Measurements from ENCODE around the gene MRPL27. TPM values are rescaled to one million over a fixed set of nuclear protein-coding genes. Genes with fewer than 3 reads are reported as not detected.
A peak's percentile ranks its signal among the peaks of the same experiment; 100 is the strongest.

Gene MRPL27
- total and polyA plus RNA-seq, 2 of the 4 experiments (the other 2 are of a cell fraction), result 176 to 202 TPM

DNA sequence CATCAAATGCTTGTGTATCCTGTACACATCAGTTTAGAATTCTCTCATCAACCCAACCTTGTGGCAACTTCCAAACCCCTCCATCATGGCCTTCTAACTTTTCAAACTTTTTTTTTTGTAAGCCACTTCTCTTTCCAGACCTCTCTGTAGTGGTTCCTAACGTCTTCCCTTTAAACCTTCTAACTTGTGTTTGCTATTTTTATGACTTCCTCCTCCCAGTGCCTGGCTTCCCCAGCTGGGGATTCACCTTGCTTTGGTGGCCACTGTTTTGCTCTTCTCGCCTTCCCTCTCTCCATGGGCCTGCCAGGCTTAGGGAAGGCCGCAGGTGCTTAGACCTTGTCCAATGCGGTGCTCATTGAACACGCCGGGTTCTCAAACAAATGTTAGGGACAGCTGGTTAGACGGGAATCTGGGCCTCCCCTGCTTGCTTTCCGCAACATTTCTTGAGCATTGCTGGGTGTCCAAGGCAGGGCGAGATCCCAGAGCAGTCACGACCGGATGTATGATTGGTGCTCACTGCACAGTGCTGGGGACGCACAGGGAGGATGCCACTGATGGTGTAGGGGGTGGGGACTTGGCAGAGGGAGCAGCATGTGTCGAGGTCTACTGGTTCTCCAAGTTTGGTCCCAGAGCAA, 28.1 kb downstream of the MRPL27 start:
- Histone ChIP-seq H3K56ac (ENCODE audit: extremely low read depth, insufficient read depth, low read length) (no peak overlapping the region), H4K20me1 (ENCODE audit: insufficient read depth, low read length) (peaks cover 25% of the 10 kb centered on the region), H2BK20ac (ENCODE audit: low read depth, low read length) (no peak overlapping the region), H3K27ac (ENCODE audit: insufficient read depth, low read length) (no peak overlapping the region), H3K9ac (ENCODE audit: low read depth, low read length) (no peak overlapping the region), H3K9me1 (ENCODE audit: insufficient read depth, low read length) (peaks cover 28% of the 10 kb centered on the region), H2BK5ac (ENCODE audit: low read depth, low read length, poor library complexity, severe bottlenecking) (no peak overlapping the region), H2BK120ac (ENCODE audit: low read depth, low read length) (no peak overlapping the region), H3K23ac (ENCODE audit: low read depth, low read length) (no peak overlapping the region), H3K9me3 (ENCODE audit: control insufficient read depth, insufficient read depth, low read length) (no peaks in the 10 kb centered on the region), H4K8ac (ENCODE audit: low read depth in 2 of 2, low read length in 2 of 2) (no peak overlapping the region; a peak in 1 of 4 replicates), H3K14ac (replicated peaks; ENCODE audit: low read depth, low read length) (no peak overlapping the region), H3K4me3 (ENCODE audit: insufficient read depth, low read depth, low read length) (no peak overlapping the region), H3K4me2 (ENCODE audit: low read depth, low read length) (no peak overlapping the region), H2AK5ac (ENCODE audit: low read depth, low read length) (peak overlapping the region; percentile 59), H2AK9ac (replicated peaks; ENCODE audit: low read depth, low read length, poor library complexity) (peak overlapping the region; percentile 52), H3K36me3 (ENCODE audit: control insufficient read depth, insufficient read depth, low read length) (no peaks in the 10 kb centered on the region), H3K79me1 (ENCODE audit: low read depth in 1 of 2, low read length in 2 of 2) (peaks cover 33 to 41% of the 10 kb centered on the region in 2 experiments), H3K18ac (ENCODE audit: low read depth, low read length) (no peak overlapping the region), H2BK15ac (ENCODE audit: low read depth, low read length) (no peak overlapping the region), H3K4ac (ENCODE audit: low read depth, low read length) (no peak overlapping the region), H4K5ac (ENCODE audit: low read depth, low read length) (no peak overlapping the region), H3K27me3 (ENCODE audit: control insufficient read depth, insufficient read depth, low read length) (0 out of 2 replicates have a peak, but pooled peaks cover 2% of the 10 kb centered on the region), H3K4me1 (ENCODE audit: control insufficient read depth, insufficient read depth, low read length) (peaks cover 19% of the 10 kb centered on the region), H4K91ac (ENCODE audit: insufficient read depth, low read depth, low read length) (no peak overlapping the region), H2AFZ (replicated peaks; ENCODE audit: low read length, poor library complexity) (peak overlapping the region; percentile 99)
- dilution Hi-C loops (cut with HindIII; ENCODE audit: low sequenced_read_pairs, unreplicated experiment) (no loop called here), in situ Hi-C loops (cut with MboI; ENCODE audit: low sequenced_read_pairs) (no loop called here), intact Hi-C loops (cut with micrococcal nuclease) (no loop called here)
- ChIA-PET CTCF (no interaction called here), POLR2A (ENCODE audit: unreplicated experiment) (interaction anchor here (0.7 to 1.0 kb wide), 2 partner anchors 11 to 145 kb away, joined by 3 to 5 read pairs; no protein-coding TSS in a partner anchor)
- TF ChIP-seq BHLHE40 (IDR thresholded peaks at IDR 0.05; ENCODE audit: low read depth, low read length) (no peak), MAZ (IDR thresholded peaks at IDR 0.05; ENCODE audit: borderline replicate concordance, low read depth, low read length) (no peak), CHD1 (IDR thresholded peaks at IDR 0.05; ENCODE audit: low read depth, low read length) (no peak), SMC3 (IDR thresholded peaks at IDR 0.05; ENCODE audit: low read depth, low read length) (no peak), RCOR1 (IDR thresholded peaks at IDR 0.05; ENCODE audit: insufficient replicate concordance, low read length) (no peak), RAD21 (IDR thresholded peaks at IDR 0.05; ENCODE audit: low read length) (no peak), MXI1 (IDR thresholded peaks at IDR 0.05; ENCODE audit: borderline replicate concordance, low read depth, low read length) (no peak)
- no peak for ATAC-seq (ENCODE audit: low read depth)
- no TSS peak for BruUV-seq (replicated peaks)
- no peak for DNase-seq
- 77% methylated on average over 6 of the region's 13 CpGs; no CpG with 5 or more reads in 1 of the 2 experiments for WGBS, 2 experiments (ENCODE audit: extremely low coverage in 2 of 2, insufficient read length in 1 of 2)
